Panc1 (cell line): ENCODE measurements around the gene PCDHB5. TPM values are rescaled to one million over a fixed set of nuclear protein-coding genes. Genes with fewer than 3 reads are reported as not detected.
"Not testable (repeated sequence)": the region's sequence is repeated elsewhere in the genome, so short reads cannot be mapped to it uniquely, and the experiment has no call there.

Experiments used
- ATAC-seq: fragments of 200-7000 bp; cut with Tn5 transposase; 2 replicates; pipeline ENCODE4 v1.9.1; 2020; ENCODE audit warnings: mild to moderate bottlenecking, moderate library complexity
- BruUV-seq: library from RNA; stranded (reverse); fragments of 400-500 nt; replicated peaks from 2 replicates; lab custom pipeline; 2021; lab: Mats Ljungman, UMichigan
- CTCF ChIA-PET: fragments of 300-600 bp; sonication (Branson Sonifier 250); formaldehyde crosslinking; loops from one replicate; lab custom pipeline; 2022; ENCODE audit warnings: antibody characterized with exemption; lab: Charles Lee
- POLR2A ChIA-PET: fragments of 300-600 bp; sonication (Branson Sonifier 250); formaldehyde crosslinking; loops from one replicate; lab custom pipeline; 2022; ENCODE audit warnings: antibody characterized with exemption; lab: Charles Lee
- DNase-seq: peaks from one replicate; pipeline ENCODE4 v3.0.0-alpha.2; 2010; ENCODE audit warnings: low read depth, low spot score
- H3K27ac ChIP-seq: 2 replicates; pipeline ENCODE4 v1.5.1; 2011; ENCODE audit warnings: mild to moderate bottlenecking, low read length, inconsistent platforms
- H3K27me3 ChIP-seq: fragments of 200-500 bp; sonication (Bioruptor generic); 2 replicates; pipeline ENCODE4 v1.6.0; 2014; ENCODE audit warnings: low read length, inconsistent platforms; ENCODE audit not compliant: control insufficient read depth, insufficient read depth
- H3K36me3 ChIP-seq: fragments of 200-500 bp; sonication (Bioruptor generic); 2 replicates; pipeline ENCODE4 v1.5.1; 2014; ENCODE audit warnings: inconsistent platforms, mild to moderate bottlenecking, low read length, moderate library complexity; ENCODE audit not compliant: control insufficient read depth, insufficient read depth
- H3K4me1 ChIP-seq: 2 replicates; pipeline ENCODE4 v1.5.1; 2011; ENCODE audit warnings: inconsistent platforms, mild to moderate bottlenecking, low read length, moderate library complexity; ENCODE audit not compliant: control insufficient read depth, insufficient read depth
- H3K4me3 ChIP-seq, 2 experiments: 2 replicates each; pipeline ENCODE4 v1.5.1; 2011 to 2012; ENCODE audit warnings: low read depth in 2 of 2, low read length in 2 of 2, mild to moderate bottlenecking in 2 of 2, inconsistent platforms in 1 of 2, moderate library complexity in 1 of 2
- H3K9me3 ChIP-seq: fragments of 200-500 bp; sonication (Bioruptor generic); 2 replicates; pipeline ENCODE4 v1.5.1; 2014; ENCODE audit warnings: low read depth, mild to moderate bottlenecking, inconsistent platforms, low read length, moderate library complexity; ENCODE audit not compliant: control insufficient read depth, insufficient read depth
- in situ Hi-C: cut with HindIII; loops from 2 replicates; pipeline ENCODE4 v1.10.0; 2016; ENCODE audit warnings: low sequenced_read_pairs, low pct_unique_long_range_greater_than_20kb
- intact Hi-C: fragments of 100-400 bp; cut with micrococcal nuclease; formaldehyde crosslinking; loops from one replicate; pipeline ENCODE4 v1.10.0; 2022; ENCODE audit not compliant: unreplicated experiment
- total RNA-seq: library from RNA; stranded (reverse); gene quantifications from one replicate; pipeline ENCODE4 v1.2.1, GENCODE V29; 2021; ENCODE audit not compliant: unreplicated experiment
- TF ChIP-seq, protein P1 (sequence below), 2 experiments: IDR thresholded peaks; 2 replicates each; pipeline ENCODE4 v1.6.1; 2011 to 2012; ENCODE audit warnings: low read depth in 2 of 2, control low read depth in 1 of 2, low read length in 1 of 2, mild to moderate bottlenecking in 1 of 2, moderate library complexity in 1 of 2; ENCODE audit not compliant: insufficient read depth in 1 of 2
- TF ChIP-seq, protein P2 (sequence below): fragments of 450-650 bp; IDR thresholded peaks from 2 replicates; pipeline ENCODE4 v1.5.1; 2017; ENCODE audit warnings: mild to moderate bottlenecking

PCDHB5 gene
- total RNA-seq, 1 experiment from 2014 or later, result 0.08 TPM

DNA sequence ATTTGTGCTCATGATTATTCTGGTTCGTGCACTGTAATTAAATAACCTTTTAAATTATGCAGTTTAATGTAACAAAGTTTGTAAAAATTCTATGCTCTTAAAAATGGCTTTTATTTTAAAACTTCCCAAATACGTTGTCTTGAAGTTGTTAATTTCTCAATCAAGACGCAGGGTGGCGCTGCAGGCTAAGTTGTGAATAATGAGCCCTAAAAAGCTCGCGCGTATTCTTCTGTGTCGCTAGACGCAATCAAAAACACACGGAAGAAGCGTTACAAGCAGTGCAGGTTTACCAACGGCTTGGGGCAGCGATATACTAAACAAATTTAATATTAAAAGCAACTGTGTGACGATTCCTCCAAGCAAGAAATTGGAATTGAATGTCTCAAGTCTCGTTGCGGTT is 13.4 kb upstream of the PCDHB5 start, which contains the start of gene PCDHB4:
PCDHB4 (plus strand) TSS at position 256 of the 400 bp plus-strand sequence. CDS start 181 bp downstream, outside the sequence.
- Histone ChIP-seq H3K27ac (no peak within 1 kb of the TSS), H3K36me3 (no peaks in the 10 kb centered on the region), H3K27me3 (no peaks in the 10 kb centered on the region), H3K9me3 (no peaks in the 10 kb centered on the region), H3K4me3 (no peak within 1 kb of the TSS), H3K4me1 (no peaks in the 10 kb centered on the region)
- ATAC-seq (no peak), DNase-seq (no peak)
- intact Hi-C loops, result no loop called here
- in situ Hi-C loops, result no loop called here
- TF ChIP-seq, protein P1, sequence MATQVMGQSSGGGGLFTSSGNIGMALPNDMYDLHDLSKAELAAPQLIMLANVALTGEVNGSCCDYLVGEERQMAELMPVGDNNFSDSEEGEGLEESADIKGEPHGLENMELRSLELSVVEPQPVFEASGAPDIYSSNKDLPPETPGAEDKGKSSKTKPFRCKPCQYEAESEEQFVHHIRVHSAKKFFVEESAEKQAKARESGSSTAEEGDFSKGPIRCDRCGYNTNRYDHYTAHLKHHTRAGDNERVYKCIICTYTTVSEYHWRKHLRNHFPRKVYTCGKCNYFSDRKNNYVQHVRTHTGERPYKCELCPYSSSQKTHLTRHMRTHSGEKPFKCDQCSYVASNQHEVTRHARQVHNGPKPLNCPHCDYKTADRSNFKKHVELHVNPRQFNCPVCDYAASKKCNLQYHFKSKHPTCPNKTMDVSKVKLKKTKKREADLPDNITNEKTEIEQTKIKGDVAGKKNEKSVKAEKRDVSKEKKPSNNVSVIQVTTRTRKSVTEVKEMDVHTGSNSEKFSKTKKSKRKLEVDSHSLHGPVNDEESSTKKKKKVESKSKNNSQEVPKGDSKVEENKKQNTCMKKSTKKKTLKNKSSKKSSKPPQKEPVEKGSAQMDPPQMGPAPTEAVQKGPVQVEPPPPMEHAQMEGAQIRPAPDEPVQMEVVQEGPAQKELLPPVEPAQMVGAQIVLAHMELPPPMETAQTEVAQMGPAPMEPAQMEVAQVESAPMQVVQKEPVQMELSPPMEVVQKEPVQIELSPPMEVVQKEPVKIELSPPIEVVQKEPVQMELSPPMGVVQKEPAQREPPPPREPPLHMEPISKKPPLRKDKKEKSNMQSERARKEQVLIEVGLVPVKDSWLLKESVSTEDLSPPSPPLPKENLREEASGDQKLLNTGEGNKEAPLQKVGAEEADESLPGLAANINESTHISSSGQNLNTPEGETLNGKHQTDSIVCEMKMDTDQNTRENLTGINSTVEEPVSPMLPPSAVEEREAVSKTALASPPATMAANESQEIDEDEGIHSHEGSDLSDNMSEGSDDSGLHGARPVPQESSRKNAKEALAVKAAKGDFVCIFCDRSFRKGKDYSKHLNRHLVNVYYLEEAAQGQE (IDR thresholded peaks at IDR 0.05; ENCODE audit: insufficient read depth in 1 of 2, low read depth in 2 of 2, low read length in 1 of 2), result no peak
- TF ChIP-seq, protein P2, sequence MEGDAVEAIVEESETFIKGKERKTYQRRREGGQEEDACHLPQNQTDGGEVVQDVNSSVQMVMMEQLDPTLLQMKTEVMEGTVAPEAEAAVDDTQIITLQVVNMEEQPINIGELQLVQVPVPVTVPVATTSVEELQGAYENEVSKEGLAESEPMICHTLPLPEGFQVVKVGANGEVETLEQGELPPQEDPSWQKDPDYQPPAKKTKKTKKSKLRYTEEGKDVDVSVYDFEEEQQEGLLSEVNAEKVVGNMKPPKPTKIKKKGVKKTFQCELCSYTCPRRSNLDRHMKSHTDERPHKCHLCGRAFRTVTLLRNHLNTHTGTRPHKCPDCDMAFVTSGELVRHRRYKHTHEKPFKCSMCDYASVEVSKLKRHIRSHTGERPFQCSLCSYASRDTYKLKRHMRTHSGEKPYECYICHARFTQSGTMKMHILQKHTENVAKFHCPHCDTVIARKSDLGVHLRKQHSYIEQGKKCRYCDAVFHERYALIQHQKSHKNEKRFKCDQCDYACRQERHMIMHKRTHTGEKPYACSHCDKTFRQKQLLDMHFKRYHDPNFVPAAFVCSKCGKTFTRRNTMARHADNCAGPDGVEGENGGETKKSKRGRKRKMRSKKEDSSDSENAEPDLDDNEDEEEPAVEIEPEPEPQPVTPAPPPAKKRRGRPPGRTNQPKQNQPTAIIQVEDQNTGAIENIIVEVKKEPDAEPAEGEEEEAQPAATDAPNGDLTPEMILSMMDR, result peak; percentile 18; the same call in 1 of the 2 replicates
- CTCF ChIA-PET, result no interaction called here
- POLR2A ChIA-PET, result no interaction called here
- no TSS peak for BruUV-seq

DNA sequence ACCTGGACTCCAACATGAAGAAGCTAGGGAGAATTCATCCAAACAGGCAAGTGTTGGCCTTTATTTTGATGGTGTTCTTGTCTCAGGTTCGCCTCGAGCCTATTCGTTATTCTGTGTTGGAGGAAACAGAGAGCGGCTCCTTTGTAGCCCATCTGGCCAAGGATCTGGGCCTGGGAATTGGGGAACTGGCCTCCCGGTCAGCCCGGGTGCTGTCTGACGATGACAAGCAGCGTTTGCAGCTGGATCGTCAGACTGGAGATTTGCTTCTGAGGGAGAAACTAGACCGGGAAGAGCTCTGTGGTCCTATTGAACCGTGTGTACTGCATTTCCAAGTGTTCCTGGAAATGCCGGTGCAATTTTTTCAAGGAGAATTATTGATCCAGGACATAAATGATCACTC is 13.0 kb upstream of the PCDHB5 start:
- TF ChIP-seq, protein P1 (IDR thresholded peaks at IDR 0.05; ENCODE audit: insufficient read depth in 1 of 2, low read depth in 2 of 2, low read length in 1 of 2), result no peak
- no TSS peak for BruUV-seq
- H3K27me3 ChIP-seq, result no peaks in the 10 kb centered on the region
- no peak for DNase-seq
- ChIA-PET POLR2A (no interaction called here), CTCF (no interaction called here)
- no peak overlapping the region for H3K4me3 ChIP-seq
- H3K9me3 ChIP-seq, result no peaks in the 10 kb centered on the region
- H3K27ac ChIP-seq, result no peak overlapping the region
- in situ Hi-C loops, result no loop called here
- H3K4me1 ChIP-seq, result no peaks in the 10 kb centered on the region
- intact Hi-C loops, result no loop called here
- no peaks in the 10 kb centered on the region for H3K36me3 ChIP-seq
- ATAC-seq, result no peak

DNA sequence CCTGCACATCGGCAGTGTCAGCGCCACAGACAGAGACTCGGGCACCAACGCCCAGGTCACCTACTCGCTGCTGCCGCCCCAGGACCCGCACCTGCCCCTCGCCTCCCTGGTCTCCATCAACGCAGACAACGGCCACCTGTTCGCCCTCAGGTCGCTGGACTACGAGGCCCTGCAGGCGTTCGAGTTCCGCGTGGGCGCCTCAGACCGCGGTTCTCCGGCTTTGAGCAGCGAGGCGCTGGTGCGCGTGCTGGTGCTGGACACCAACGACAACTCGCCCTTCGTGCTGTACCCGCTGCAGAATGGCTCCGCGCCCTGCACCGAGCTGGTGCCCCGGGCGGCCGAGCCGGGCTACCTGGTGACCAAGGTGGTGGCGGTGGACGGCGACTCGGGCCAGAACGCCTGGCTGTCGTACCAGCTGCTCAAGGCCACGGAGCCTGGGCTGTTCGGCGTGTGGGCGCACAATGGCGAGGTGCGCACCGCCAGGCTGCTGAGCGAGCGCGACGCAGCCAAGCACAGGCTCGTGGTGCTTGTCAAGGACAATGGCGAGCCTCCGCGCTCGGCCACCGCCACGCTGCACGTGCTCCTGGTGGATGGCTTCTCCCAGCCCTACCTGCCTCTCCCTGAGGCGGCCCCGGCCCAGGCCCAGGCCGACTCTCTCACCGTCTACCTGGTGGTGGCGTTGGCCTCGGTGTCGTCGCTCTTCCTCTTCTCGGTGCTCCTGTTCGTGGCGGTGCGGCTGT is 11.4 kb upstream of the PCDHB5 start:
- POLR2A ChIA-PET, H3K9me3 ChIP-seq, BruUV-seq, H3K36me3 ChIP-seq, intact Hi-C loops, H3K4me3 ChIP-seq, in situ Hi-C loops, H3K27ac ChIP-seq, DNase-seq, CTCF ChIA-PET, H3K27me3 ChIP-seq, H3K4me1 ChIP-seq, ATAC-seq: not testable (repeated sequence)
